GM18526 (cell line): ENCODE measurements around the gene PBRM1.

Source experiments
- POLR2A ChIP-seq: IDR thresholded peaks from 3 replicates; pipeline ENCODE4 v1.6.1; 2011; ENCODE audit not compliant: insufficient read length; ENCODE audit errors: extremely low read depth

Gene PBRM1

GRCh38 chr3:52636673-52637072 is 49.0 kb downstream of the PBRM1 start:
- no peak for TF ChIP-seq POLR2A

- TF ChIP-seq POLR2A = no peak
Observed at GRCh38 chr3:52633786-52634185, 51.9 kb downstream of the PBRM1 start.

- no peak for TF ChIP-seq POLR2A
Observed at GRCh38 chr3:52625041-52625440, 60.7 kb downstream of the PBRM1 start.

- TF ChIP-seq POLR2A = no peak
Observed at GRCh38 chr3:52623234-52623792, 62.4 kb downstream of the PBRM1 start.

- TF ChIP-seq POLR2A = no peak
Observed at GRCh38 chr3:52620580-52620979, 65.1 kb downstream of the PBRM1 start.

- TF ChIP-seq POLR2A = no peak
Observed at GRCh38 chr3:52615166-52615565, 70.5 kb downstream of the PBRM1 start.

GRCh38 chr3:52614689-52615088 is 71.0 kb downstream of the PBRM1 start:
- no peak for TF ChIP-seq POLR2A

- no peak for TF ChIP-seq POLR2A
Observed at GRCh38 chr3:52609316-52609815, 76.3 kb downstream of the PBRM1 start.

GRCh38 chr3:52608337-52608736 is 77.4 kb downstream of the PBRM1 start:
- no peak for TF ChIP-seq POLR2A

- no peak for TF ChIP-seq POLR2A
Observed at GRCh38 chr3:52606373-52607085, 79.2 kb downstream of the PBRM1 start.

GRCh38 chr3:52600258-52600657 is 85.5 kb downstream of the PBRM1 start:
- no peak for TF ChIP-seq POLR2A

- no peak for TF ChIP-seq POLR2A
Observed at GRCh38 chr3:52596658-52597265, 89.0 kb downstream of the PBRM1 start.

GRCh38 chr3:52593103-52593502 is 92.6 kb downstream of the PBRM1 start:
- TF ChIP-seq POLR2A = no peak

GRCh38 chr3:52574056-52574965 is 111.4 kb downstream of the PBRM1 start:
- TF ChIP-seq POLR2A = no peak

GRCh38 chr3:52572221-52572620 is 113.5 kb downstream of the PBRM1 start:
- no peak for TF ChIP-seq POLR2A
